Endodermal cell (in vitro differentiated cells): ENCODE results near the gene GRID1. TPM values are rescaled to one million over a fixed set of nuclear protein-coding genes. Genes with fewer than 3 reads are reported as not detected.

Experiments used
- DNase-seq: peaks from one replicate; pipeline ENCODE4 v3.0.0-alpha.2; 2017
- H3K27ac ChIP-seq: 2 replicates; pipeline ENCODE4 v1.5.1; 2013; ENCODE audit warnings: mild to moderate bottlenecking, low read depth, low read length, moderate library complexity
- H3K27me3 ChIP-seq: 2 replicates; pipeline ENCODE4 v1.6.1; 2013; ENCODE audit warnings: mild to moderate bottlenecking, low read length, moderate library complexity; ENCODE audit not compliant: insufficient read depth, control insufficient read depth, poor library complexity, severe bottlenecking
- H3K36me3 ChIP-seq: 2 replicates; pipeline ENCODE4 v1.7.0; 2013; ENCODE audit warnings: mild to moderate bottlenecking, low read length, moderate library complexity; ENCODE audit not compliant: control insufficient read depth, insufficient read depth
- H3K4me1 ChIP-seq: one replicate; pipeline ENCODE4 v1.7.0; 2013; ENCODE audit warnings: low read length; ENCODE audit not compliant: control insufficient read depth, insufficient read depth
- H3K4me3 ChIP-seq: 2 replicates; pipeline ENCODE4 v1.5.1; 2013; ENCODE audit warnings: mild to moderate bottlenecking, low read length, moderate library complexity
- H3K9ac ChIP-seq: 2 replicates; pipeline ENCODE4 v1.6.1; 2013; ENCODE audit warnings: mild to moderate bottlenecking, low read length, moderate library complexity; ENCODE audit not compliant: poor library complexity, severe bottlenecking; ENCODE audit errors: extremely low read depth
- H3K9me3 ChIP-seq: 2 replicates; pipeline ENCODE4 v1.6.1; 2013; ENCODE audit warnings: mild to moderate bottlenecking, low read length, moderate library complexity; ENCODE audit not compliant: control insufficient read depth
- H3K27ac Mint-ChIP-seq: 2 replicates; pipeline ENCODE4 v1.8.0; 2020; ENCODE audit warnings: mixed read lengths
- H3K27me3 Mint-ChIP-seq: 2 replicates; pipeline ENCODE4 v1.8.0; 2021; ENCODE audit warnings: mild to moderate bottlenecking, mixed read lengths; ENCODE audit not compliant: insufficient read depth
- H3K36me3 Mint-ChIP-seq: 2 replicates; pipeline ENCODE4 v1.8.0; 2020; ENCODE audit warnings: low read depth, mixed read lengths
- H3K4me1 Mint-ChIP-seq: 2 replicates; pipeline ENCODE4 v1.8.0; 2020; ENCODE audit warnings: mixed read lengths
- H3K4me3 Mint-ChIP-seq: 2 replicates; pipeline ENCODE4 v1.8.0; 2020; ENCODE audit warnings: mild to moderate bottlenecking, moderate library complexity, mixed read lengths
- H3K9me3 Mint-ChIP-seq: 2 replicates; pipeline ENCODE4 v1.8.0; 2020; ENCODE audit warnings: mild to moderate bottlenecking, mixed read lengths
- CTCF ChIP-seq: fragments of 200-600 bp; sonication (generic); conservative IDR thresholded peaks from 2 replicates; pipeline ENCODE4 v1.5.0; 2021; ENCODE audit warnings: antibody characterized with exemption, mild to moderate bottlenecking
- WGBS, 2 experiments: methylation state at CpG; one replicate each; pipeline versions ENCODE4 v1.1.5 to v1.1.7; 2013; ENCODE audit warnings: missing lambda C conversion rate in 2 of 2, mixed read lengths in 1 of 2; ENCODE audit not compliant: insufficient coverage in 1 of 2, insufficient read length in 1 of 2; 5-methylcytosine and 5-hydroxymethylcytosine counted together
- total RNA-seq, 2 donors: library from RNA; stranded (reverse); fragmentation: NEBNext Ultra II Directional in 1 of 2; extraction: Animal tissue kit (Norgen Biotek cat#: 25700) in 1 of 2; gene quantifications; 2 replicates in 1 of 2; 3 replicates in 1 of 2; pipeline ENCODE4 v1.2.1, GENCODE V29; 2021

The GRID1 gene
- total RNA-seq, 2 donors from 2014 or later = 0.13 to 0.53 TPM

GRCh38 chr10:86361156-86362128 is 5.2 kb downstream of the GRID1 start:
- Mint-ChIP-seq H3K27me3 (peaks cover 83% of the 10 kb centered on the region), H3K27ac (no peak overlapping the region), H3K9me3 (no peaks in the 10 kb centered on the region), H3K4me1 (peaks cover 12% of the 10 kb centered on the region), H3K36me3 (no peaks in the 10 kb centered on the region), H3K4me3 (no peak overlapping the region)
- H3K27me3 ChIP-seq = peaks cover 77% of the 10 kb centered on the region
- TF ChIP-seq CTCF = no peak
- no peak overlapping the region for H3K4me3 ChIP-seq
- peak; percentile 29 for DNase-seq
- H3K9ac ChIP-seq = no peak overlapping the region
- no peak overlapping the region for H3K27ac ChIP-seq
- no peaks in the 10 kb centered on the region for H3K36me3 ChIP-seq
- H3K4me1 ChIP-seq = no peaks in the 10 kb centered on the region
- 89 to 95% methylated on average over 3 to 5 of the region's 5 CpGs for WGBS, 2 experiments
- H3K9me3 ChIP-seq = no peaks in the 10 kb centered on the region

- no peaks in the 10 kb centered on the region for H3K36me3 Mint-ChIP-seq
- Histone ChIP-seq H3K9me3 (no peaks in the 10 kb centered on the region), H3K27ac (no peak overlapping the region), H3K27me3 (peaks cover 78% of the 10 kb centered on the region), H3K4me3 (no peak overlapping the region), H3K4me1 (no peaks in the 10 kb centered on the region), H3K9ac (no peak overlapping the region), H3K36me3 (no peaks in the 10 kb centered on the region)
- peaks cover 87% of the 10 kb centered on the region for H3K27me3 Mint-ChIP-seq
- TF ChIP-seq CTCF = no peak
- no peak for DNase-seq
- no peaks in the 10 kb centered on the region for H3K9me3 Mint-ChIP-seq
- no peak overlapping the region for H3K4me3 Mint-ChIP-seq
- H3K27ac Mint-ChIP-seq = no peak overlapping the region
- 87 to 93% methylated on average over 4 to 5 of the region's 5 CpGs for WGBS, 2 experiments
- H3K4me1 Mint-ChIP-seq = peaks cover 11% of the 10 kb centered on the region
Observed at GRCh38 chr10:86360657-86361056, 5.9 kb downstream of the GRID1 start.

- H3K9ac ChIP-seq = no peak overlapping the region
- no peak overlapping the region for H3K27ac Mint-ChIP-seq
- H3K36me3 Mint-ChIP-seq = no peaks in the 10 kb centered on the region
- H3K4me3 Mint-ChIP-seq = no peak overlapping the region
- H3K4me1 Mint-ChIP-seq = peaks cover 6% of the 10 kb centered on the region
- no peaks in the 10 kb centered on the region for H3K9me3 Mint-ChIP-seq
- 83% methylated on average over 1 of the region's 1 CpG; no CpG with 5 or more reads in 1 of the 2 experiments for WGBS, 2 experiments
- no peak overlapping the region for H3K27ac ChIP-seq
- H3K27me3 Mint-ChIP-seq = peaks cover 83% of the 10 kb centered on the region
- no peak overlapping the region for H3K4me3 ChIP-seq
- H3K36me3 ChIP-seq = no peaks in the 10 kb centered on the region
- DNase-seq = no peak
- H3K27me3 ChIP-seq = peaks cover 72% of the 10 kb centered on the region
- H3K4me1 ChIP-seq = no peaks in the 10 kb centered on the region
- no peaks in the 10 kb centered on the region for H3K9me3 ChIP-seq
- TF ChIP-seq CTCF = no peak
Observed at GRCh38 chr10:86359954-86360353, 6.6 kb downstream of the GRID1 start.
